Measurements from ENCODE around the gene MEX3D.

The MEX3D gene

GRCh38 chr19:1512671-1513498 is 55.2 kb downstream of the MEX3D start, which contains the start of gene ADAMTSL5 (continued):
- TF ChIP-seq ZNF654 (tag by site-specific recombination; IDR thresholded peaks at IDR 0.05; ENCODE audit: low read depth) (no peak), HOXD13 (CRISPR knock-in tag; IDR thresholded peaks at IDR 0.05; ENCODE audit: borderline replicate concordance) (no peak), ZNF645 (tag by site-specific recombination; IDR thresholded peaks at IDR 0.05) (no peak), ZNF211 (tag by site-specific recombination; IDR thresholded peaks at IDR 0.05; ENCODE audit: low read depth) (no peak), ZNF560 (tag by site-specific recombination; IDR thresholded peaks at IDR 0.05; ENCODE audit: borderline replicate concordance) (no peak), YY1 (tag by site-specific recombination; IDR thresholded peaks at IDR 0.05) (no peak), ZNF658 (tag by site-specific recombination; IDR thresholded peaks at IDR 0.05) (no peak), INSM2 (tag by site-specific recombination; IDR thresholded peaks at IDR 0.05) (no peak), ZSCAN30 (tag by site-specific recombination; IDR thresholded peaks at IDR 0.05) (peak; percentile 61; the same call in 1 of the 2 replicates), ZNF830 (tag by site-specific recombination; IDR thresholded peaks at IDR 0.05; ENCODE audit: low read depth) (no peak), ZBTB1 (tag by site-specific recombination; IDR thresholded peaks at IDR 0.05) (no peak), OSR2 (tag by site-specific recombination; IDR thresholded peaks at IDR 0.05) (no peak), ZNF169 (tag by site-specific recombination; IDR thresholded peaks at IDR 0.05) (no peak), ZNF626 (tag by site-specific recombination; IDR thresholded peaks at IDR 0.05) (no peak), KLF7 (tag by site-specific recombination; IDR thresholded peaks at IDR 0.05; ENCODE audit: borderline replicate concordance) (peak; percentile 67), ZNF266 (tag by site-specific recombination; IDR thresholded peaks at IDR 0.05; ENCODE audit: low read depth) (no peak), BCL6B (tag by site-specific recombination; IDR thresholded peaks at IDR 0.05) (no peak), HIC1 (tag by site-specific recombination; IDR thresholded peaks at IDR 0.05) (no peak), ZNF174 (tag by site-specific recombination; IDR thresholded peaks at IDR 0.05) (no peak), FEZF1 (tag by site-specific recombination; IDR thresholded peaks at IDR 0.05) (no peak), ZNF184 (tag by site-specific recombination; IDR thresholded peaks at IDR 0.05) (no peak), ZBTB11 (tag by site-specific recombination; conservative IDR thresholded peaks at IDR 0.05; ENCODE audit: low read depth) (no peak)
- TF ChIP-seq, protein P1, sequence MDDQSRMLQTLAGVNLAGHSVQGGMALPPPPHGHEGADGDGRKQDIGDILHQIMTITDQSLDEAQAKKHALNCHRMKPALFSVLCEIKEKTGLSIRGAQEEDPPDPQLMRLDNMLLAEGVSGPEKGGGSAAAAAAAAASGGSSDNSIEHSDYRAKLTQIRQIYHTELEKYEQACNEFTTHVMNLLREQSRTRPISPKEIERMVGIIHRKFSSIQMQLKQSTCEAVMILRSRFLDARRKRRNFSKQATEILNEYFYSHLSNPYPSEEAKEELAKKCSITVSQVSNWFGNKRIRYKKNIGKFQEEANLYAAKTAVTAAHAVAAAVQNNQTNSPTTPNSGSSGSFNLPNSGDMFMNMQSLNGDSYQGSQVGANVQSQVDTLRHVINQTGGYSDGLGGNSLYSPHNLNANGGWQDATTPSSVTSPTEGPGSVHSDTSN (CRISPR knock-in tag; IDR thresholded peaks at IDR 0.05), result no peak
- TF ChIP-seq, protein P2, sequence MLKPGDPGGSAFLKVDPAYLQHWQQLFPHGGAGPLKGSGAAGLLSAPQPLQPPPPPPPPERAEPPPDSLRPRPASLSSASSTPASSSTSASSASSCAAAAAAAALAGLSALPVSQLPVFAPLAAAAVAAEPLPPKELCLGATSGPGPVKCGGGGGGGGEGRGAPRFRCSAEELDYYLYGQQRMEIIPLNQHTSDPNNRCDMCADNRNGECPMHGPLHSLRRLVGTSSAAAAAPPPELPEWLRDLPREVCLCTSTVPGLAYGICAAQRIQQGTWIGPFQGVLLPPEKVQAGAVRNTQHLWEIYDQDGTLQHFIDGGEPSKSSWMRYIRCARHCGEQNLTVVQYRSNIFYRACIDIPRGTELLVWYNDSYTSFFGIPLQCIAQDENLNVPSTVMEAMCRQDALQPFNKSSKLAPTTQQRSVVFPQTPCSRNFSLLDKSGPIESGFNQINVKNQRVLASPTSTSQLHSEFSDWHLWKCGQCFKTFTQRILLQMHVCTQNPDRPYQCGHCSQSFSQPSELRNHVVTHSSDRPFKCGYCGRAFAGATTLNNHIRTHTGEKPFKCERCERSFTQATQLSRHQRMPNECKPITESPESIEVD (tag by site-specific recombination; IDR thresholded peaks at IDR 0.05), result no peak
- TF ChIP-seq, protein P3, sequence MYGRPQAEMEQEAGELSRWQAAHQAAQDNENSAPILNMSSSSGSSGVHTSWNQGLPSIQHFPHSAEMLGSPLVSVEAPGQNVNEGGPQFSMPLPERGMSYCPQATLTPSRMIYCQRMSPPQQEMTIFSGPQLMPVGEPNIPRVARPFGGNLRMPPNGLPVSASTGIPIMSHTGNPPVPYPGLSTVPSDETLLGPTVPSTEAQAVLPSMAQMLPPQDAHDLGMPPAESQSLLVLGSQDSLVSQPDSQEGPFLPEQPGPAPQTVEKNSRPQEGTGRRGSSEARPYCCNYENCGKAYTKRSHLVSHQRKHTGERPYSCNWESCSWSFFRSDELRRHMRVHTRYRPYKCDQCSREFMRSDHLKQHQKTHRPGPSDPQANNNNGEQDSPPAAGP (tag by site-specific recombination; IDR thresholded peaks at IDR 0.05), result peak; percentile 45
